Posterior cingulate gyrus (tissue), 11 donors: Measurements from ENCODE around the gene YIPF3.

ENCODE experiments used
- DNase-seq, 10 donors: peaks; one replicate each; pipeline versions ENCODE4 v3.0.0 to v3.0.0-alpha.2; 2020 to 2021; ENCODE audit warnings: mixed read lengths in 3 of 10
- intact Hi-C: fragments of 100-400 bp; cut with DNase I; formaldehyde crosslinking; loops from one replicate; pipeline ENCODE4 v1.15.1; 2023

The YIPF3 gene

DNA sequence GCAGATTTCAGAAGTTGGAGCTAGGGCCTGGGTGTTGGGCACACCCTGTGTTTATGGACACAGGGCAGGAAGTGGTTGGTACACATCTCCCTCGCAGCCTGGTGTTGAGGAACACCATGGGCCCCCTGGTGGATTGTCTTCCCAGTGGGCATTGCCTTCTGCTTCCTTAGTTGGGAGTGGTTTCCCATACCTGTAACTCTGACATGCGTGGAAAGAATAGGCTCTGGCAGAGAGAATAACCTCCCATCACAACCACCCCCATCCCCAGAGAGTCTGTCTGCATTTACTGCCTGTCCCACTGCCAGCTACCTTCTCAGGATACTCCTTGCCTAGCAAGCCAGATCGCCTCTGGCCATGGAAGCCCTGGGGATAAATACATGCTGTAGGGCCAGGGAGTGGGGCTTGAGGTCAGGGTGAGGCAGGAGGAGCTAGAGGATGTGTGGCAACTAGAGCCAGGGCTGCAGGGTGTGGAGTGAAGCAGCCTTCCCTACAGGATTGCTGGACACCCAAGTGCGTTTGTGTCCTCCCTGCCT is 21.3 kb downstream of the YIPF3 start:
- intact Hi-C loops: no loop called here
- peak in 2 of 10 donors; percentile 46 to 74 for DNase-seq

DNA sequence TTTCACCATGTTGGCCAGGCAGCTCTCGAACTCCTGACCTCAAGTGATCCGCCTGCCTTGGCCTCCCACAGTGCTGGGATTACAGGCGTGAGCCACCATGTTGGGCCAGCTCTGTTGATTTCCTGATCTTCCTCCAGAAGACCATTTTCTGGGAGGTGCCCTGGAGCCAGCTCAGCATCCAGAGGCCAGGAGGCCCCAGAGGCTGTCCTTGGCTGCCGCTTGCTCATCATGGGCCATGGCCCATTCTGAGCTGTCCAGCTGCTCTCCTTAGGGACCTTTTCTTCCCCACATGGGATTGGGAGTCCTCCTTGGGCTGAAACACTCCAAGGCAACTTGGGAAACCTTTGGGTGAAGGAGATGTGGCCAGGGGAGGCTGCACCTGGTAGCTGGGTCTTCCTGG is 22.0 kb downstream of the YIPF3 start:
- DNase-seq: peak in 2 of 10 donors; percentile 59 to 60
- intact Hi-C loops: no loop called here

DNA sequence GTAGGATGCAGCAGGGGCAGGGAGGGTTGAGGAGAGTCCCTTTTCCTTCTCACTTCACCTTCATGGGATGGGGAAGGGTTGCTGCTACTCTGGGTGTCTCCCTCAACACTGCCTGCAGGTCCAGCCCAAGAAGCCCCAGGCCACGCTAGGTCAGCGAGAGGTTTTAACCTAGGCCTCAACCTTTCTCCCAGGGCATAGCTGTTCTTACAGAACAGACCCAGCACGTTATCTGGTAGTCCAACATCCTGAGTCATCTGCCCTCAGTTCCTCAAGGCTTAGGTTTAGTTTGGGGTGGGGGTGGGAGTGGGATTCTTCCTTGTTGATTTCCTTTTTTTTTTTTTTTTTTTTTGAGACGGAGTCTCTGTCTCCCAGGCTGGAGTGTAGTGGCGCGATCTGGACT is 22.4 kb downstream of the YIPF3 start:
- DNase-seq: no peak
- intact Hi-C loops: no loop called here

DNA sequence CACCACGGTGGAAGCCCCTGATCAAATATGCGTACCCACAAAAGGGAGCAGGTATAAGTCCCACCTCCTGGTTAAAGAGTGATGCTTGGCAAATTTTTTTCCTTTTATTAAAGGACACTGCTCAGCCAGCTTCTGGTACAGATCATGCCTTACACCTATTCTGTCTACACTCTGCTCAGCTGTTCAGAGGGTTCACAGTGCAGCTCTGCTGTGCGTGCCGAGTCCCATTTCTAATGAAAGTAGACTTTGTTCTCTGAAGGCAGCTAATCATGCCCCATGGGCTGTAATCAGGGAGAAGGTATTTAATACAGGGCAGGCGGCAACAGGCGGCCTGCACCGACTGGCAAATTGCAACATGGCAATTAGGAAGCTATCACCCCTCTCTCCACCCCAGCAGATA is 22.9 kb downstream of the YIPF3 start:
- intact Hi-C loops: no loop called here

DNA sequence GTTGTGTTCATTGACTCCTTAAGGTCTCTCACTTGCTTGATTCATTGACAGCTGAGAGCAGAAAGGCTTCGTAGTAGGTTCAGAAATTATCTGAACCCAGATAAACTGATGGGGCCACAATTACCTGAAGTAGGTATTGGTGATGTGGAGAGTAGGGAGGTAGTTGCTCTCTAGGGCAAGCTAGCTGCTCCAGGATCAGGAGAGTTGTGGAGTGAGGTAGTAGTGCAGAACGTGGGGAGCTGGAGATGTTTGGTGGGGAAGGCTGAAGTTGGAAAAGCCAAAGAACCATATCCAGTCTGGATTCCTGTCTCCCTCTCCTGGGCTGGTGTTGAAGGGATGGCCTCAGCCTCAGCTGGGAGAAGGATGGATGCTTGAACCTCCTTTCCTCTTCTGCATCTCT is 23.5 kb downstream of the YIPF3 start:
- intact Hi-C loops: no loop called here
- DNase-seq: peak in 2 of 10 donors; percentile 18 to 50

More for the DNA sequence above, 22.9 kb downstream of the YIPF3 start:
- DNase-seq: peak in 2 of 10 donors; percentile 19 to 55

DNA sequence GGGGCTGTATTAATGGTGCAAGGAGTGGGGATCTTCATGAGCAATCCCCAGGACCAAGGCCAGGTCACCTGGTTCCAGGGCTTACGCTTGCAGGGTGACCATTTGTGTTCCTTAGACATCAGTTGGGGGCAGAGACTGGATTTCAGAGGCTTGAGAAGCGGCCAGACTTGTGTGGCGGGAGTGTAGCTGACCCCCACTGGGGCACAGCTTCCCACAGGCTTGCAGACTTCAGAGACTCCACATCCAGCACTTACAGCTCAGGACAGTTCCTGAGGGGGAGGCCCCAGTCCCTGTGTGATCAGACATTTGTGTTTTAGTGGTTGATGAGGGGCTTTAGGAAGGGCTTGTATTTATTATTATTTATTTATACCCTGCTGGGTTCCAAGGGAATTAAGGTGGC is 24.1 kb downstream of the YIPF3 start:
- intact Hi-C loops: no loop called here
- DNase-seq: peak in 2 of 10 donors; percentile 53 to 79

DNA sequence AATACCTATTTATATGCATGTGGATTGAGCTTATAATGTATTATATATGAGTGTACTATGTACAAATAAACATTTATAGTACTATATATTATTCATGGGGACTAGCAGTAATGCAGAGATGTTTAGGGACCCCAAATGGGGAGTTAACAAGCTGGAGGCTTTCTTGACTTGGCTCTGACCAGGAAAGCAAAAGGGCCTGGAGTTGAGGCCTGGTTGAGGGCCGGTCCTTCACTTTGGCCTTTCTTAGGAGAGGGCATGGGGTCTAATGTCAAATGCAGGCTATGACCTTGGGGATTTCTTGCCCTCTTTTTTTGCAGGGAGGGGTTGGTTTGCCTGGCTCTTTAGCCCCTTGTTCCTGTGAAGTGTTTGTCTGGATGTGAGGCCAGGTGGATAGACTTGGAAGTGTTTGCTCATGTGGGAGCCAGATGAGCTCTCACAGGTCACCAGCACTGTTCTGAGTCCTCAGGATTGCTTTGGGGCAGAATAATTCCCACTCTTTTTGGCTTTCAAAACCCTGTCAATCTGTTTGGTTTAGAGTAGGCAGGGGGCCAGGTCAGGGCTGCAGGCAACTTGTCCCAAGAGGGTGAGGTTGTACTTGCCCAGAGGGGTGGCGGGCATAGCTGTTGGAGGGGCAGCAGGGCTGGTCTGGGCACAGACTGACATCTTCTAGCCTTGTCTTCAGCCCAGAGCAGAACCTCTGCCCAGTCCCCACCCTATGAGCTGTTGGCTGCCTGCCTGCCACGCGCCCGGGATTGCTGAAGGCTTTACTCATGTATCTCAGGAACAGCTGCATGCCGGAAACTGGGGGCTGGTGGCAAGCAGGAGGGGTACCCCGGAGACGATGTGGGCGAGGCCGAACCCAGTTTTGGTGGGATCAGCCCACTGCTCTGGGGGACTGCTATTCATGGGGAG is 24.7 kb downstream of the YIPF3 start:
- intact Hi-C loops: no loop called here

DNA sequence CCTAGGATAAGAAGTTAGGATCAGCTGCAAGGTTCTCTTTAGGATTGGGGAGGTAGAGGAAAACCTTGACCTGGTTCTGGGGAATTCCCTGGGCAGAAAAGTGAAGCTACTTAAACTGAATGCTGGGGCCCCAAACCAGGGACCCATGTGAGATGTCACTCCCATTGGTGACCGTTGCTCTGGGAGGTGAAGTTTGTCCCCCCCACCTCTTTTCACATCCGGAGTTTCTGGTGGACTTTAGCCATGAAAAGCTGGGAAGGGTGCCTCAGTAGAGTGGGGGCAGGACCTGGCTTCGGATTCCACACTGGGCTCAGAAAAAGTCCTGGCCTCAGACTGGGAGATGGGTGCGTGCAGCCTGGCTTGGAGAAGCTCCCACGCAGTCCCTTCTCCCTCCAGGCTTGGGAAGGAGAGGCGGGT is 26.2 kb downstream of the YIPF3 start:
- intact Hi-C loops: no loop called here
- peak in 1 of 10 donors; percentile 80 for DNase-seq

More for the DNA sequence above, 24.7 kb downstream of the YIPF3 start:
- peak; percentile 81 to 98 (median 94) for DNase-seq

DNA sequence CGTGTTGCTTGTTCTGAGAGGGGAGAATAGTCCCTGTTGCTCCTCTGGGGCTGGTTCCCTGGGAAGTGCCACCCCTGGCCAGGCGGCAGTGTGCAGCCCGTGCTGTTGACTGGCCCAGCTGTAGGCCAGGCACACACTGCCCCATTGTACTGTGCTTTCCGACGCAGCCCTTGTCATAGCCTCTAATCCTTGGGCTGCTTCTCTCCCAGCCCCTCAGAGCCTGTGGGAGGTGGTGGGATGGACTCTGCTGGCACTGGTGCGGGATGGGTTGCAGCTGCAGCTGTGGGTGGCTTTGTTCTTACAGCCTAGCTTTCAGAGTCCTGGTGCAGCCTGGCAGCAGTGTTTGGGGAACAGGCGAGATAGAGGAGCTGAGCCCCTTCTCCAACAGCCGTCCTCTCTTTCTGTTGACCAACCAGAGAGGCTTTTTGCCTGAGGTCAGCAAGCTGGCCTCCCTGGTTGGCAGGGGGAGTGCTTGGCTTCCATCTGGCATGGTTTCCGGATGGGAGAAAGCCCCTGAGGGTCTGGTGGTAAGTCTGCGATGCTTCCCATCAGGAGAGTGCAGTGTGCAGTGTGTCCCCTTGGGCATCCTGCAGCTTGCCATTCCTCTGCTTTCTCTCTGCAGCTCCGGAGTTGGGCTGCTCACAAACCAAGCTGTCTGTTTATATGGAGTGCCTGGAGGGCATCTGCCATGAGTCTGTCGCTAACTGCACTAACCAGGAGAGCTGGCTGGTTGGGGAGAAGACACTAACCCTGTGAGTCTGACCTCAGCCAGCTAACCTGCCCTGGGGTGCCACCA is 27.3 kb downstream of the YIPF3 start:
- intact Hi-C loops: no loop called here
- DNase-seq: peak; percentile 87 to 99 (median 90)

DNA sequence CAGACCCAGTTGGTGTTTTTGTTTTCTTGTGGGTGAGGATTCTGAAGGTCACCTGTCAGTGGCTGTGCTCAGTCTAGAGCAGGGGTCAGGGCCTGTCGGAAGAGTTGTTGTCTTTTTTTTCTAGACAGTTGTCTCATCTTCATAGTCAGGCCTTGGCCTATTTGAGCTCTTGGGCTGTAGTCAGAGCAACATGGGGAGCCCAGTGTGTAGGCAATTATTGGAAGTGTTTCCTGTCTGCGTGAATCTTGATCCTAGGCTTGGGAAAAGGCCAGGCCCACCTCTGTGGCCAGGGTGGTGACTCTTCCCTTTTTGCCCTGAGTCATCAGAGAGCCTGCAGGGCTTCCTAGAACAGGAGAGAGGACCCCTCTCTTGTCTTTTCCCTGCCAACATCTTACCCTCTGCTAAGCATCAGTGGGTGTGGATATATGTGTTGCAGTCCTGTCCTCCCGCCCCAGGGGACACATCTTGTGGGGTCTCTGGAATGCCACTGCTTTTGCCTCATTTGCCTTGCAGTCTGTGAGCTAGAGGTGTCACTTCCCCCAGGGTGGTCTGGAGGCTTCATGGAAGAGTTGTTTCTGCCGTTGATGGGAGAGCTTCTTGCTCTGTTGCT is 28.0 kb downstream of the YIPF3 start:
- peak in 1 of 10 donors; percentile 80 for DNase-seq
- intact Hi-C loops: no loop called here

DNA sequence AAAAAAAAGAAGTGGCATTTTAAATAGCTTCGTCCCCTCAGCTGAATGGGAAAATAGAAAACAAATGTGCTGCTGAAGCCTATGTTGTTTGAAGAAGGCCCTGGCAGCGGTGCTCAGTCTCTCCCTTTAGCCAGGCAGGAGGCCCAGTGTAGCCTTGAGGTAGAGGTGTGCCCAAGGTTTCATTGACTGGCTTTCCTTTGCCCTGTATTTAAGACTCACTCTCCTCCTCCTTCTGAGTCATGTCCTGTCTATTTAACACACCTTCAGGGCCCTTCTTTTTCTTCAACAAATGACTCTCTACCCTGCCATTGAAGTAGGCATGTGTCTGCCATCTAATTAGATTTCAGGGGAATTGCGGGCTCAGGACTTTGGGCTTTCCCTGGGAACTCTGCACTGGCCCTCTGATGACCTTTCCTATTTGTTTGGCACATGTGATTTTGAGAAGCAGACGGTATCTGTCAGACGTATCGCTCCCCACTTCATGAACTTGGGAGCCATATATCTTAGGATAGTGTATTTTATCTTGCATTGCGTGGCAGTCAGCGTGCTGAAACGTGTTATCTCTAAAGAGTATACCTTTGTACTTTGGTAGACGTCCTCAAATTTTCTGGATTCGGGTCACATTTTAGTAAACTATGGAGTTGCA is 35.0 kb downstream of the YIPF3 start:
- no peak for DNase-seq
- intact Hi-C loops: no loop called here

DNA sequence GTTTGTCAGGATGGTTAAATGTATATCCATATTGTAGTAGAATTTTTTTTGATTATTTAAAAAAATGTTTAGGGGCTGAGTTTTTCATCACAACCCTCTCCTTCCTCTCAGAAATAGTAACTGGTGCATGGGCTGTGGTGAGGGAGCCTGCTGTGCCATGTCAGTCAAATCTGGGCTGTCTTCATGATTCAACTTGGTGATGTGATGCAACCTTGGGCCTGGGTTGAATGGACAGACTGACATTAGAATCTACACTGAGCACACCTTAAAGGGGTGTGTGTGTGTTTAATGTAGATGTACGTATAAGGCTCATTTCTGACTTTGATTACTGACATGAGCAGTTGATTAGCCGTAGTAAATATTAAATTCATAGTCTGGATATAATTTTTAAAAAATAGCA is 35.7 kb downstream of the YIPF3 start:
- no peak for DNase-seq
- intact Hi-C loops: no loop called here

DNA sequence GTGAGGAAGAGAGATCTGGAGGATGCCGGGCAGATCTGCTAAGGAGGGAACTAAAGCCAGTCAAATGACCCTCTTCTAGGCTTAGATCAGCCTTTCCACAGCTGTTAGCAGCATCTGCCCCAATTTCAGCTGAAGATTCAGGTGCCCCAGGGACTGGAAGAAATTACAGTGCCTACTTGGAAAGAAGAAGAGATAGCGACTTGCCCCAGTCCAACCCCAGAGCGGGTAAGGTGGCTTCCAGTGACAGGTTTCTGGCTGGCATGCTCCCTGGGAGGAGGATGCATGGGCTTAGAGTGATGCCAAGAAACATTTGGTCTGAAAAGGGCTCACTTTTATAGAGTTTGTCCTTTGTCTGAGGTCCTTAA is 38.7 kb downstream of the YIPF3 start:
- intact Hi-C loops: no loop called here
- DNase-seq: no peak

DNA sequence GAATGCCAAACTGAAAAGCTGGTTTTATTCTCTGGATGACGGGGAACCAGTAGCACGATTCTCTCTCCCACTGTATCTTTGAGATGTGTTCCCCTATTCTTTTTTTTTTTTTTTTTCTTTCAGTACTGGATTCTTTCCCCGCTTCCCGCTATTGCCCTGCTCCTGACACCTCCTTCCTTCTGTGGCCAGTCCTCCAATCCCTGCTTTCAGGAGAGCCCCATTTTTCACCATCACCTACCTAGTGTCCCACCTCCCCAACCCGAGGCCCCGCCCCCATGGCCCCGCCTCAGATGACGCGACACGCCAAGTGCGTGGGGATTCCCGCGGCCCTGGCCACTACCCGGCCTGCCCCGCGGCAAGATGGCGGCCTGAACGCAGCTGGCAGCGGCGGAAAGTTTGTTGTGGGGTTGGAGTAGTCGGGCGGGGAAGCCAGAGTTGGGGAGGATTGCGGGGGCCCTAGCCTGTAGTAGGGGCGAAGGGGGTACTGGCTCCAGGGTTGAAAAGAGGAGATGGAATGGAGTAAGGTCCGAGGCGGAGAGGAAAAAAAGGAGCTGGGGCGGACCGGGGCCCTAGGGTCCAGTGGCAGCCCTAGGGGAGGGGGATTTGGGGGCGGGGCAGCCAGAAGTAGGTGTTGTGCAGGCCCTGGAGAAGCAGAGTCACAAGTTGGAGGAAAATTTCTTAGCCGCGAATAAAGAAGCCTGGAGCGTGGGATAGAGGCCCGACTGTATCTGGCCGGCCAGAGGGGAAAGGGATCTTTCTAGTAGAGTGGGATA is 39.3 kb downstream of the YIPF3 start, which contains the start of gene TJAP1:
TJAP1 (plus strand) TSS at position 336 of the 773 bp plus-strand sequence. CDS start 21,432 bp downstream, outside the sequence.
- intact Hi-C loops: loop anchor here (1.0 kb wide), 1 partner anchor 35 kb away; no protein-coding TSS in a partner anchor
- DNase-seq: peak; percentile 91 to 99 (median 95)

DNA sequence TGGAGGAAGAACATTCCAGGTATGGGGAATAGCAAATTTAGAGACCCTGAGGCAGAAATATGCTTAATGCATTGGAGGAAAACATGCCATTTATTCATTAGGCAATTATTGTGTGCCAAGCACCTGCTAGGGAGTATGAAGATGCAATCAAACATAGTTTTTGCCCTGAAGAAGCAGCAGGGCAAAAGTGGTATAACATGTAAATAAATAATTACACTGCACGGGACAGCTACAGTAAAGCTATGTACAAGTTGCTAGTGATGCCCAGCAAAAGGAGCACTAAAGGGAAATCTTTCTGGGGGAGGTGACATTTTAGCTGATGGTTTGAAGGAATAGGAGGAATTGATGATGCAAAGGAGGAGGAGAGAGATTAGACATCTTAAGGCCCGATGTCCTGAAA is 40.0 kb downstream of the YIPF3 start:
- DNase-seq: no peak
- intact Hi-C loops: loop anchor here (1.0 kb wide), 1 partner anchor 36 kb away; no protein-coding TSS in a partner anchor

DNA sequence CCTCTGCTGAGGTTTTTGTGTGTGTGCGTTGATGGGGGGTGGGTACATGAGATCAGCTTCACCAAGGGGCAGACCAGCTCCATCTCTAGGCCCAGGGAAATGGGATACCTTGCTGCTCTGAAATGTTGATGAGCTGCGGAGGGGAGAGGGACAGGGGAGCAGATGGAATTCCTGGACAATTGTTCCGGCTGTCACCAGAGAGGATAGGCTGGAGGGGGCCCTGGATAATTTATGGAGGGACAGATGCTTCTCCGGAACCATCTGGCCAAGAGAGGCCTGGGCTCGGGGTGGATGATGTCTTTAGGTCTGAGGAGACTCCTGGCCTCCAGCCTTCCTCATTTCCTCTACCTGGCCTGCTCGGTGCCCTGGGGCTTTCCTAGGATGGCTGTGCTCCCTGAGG is 41.2 kb downstream of the YIPF3 start:
- DNase-seq: no peak
- intact Hi-C loops: no loop called here

DNA sequence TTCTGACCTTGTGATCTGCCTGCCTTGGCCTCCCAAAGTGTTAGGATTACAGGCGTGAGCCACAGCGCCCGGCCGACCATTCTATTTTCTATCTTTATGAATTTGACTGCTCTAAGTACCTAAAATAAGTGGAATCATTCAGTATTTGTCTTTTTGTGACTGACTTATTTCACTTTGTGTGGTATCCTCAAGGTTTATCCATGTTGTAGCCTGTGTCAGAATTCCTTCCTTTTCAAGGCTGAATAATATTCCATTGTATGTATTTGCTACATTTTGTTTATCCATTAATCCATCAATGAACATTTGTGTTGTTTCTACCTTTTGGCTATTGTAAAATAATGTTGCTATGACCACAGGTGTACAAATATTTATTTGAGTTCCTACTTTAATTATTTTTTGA is 44.2 kb downstream of the YIPF3 start:
- intact Hi-C loops: no loop called here
- no peak for DNase-seq

DNA sequence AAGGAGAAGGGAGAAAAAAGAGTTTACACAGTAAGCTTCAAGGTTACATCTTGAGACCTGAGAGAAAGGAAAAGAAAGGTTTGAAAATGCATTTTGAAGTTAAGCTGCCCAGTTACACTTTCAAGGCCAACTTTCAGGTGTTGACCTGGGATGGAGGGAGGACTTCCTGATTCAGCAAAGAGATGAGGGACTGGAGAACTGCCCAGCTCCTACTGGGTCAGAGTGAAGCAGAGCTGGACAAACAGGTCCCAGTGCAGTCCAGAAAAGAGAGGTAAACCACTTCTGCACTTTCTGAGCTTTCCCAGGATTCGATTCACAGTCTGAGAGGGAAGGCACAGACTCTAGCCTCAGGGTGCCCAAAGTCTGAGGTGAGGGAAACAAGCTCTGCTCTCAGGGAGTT is 45.3 kb downstream of the YIPF3 start:
- intact Hi-C loops: no loop called here

DNA sequence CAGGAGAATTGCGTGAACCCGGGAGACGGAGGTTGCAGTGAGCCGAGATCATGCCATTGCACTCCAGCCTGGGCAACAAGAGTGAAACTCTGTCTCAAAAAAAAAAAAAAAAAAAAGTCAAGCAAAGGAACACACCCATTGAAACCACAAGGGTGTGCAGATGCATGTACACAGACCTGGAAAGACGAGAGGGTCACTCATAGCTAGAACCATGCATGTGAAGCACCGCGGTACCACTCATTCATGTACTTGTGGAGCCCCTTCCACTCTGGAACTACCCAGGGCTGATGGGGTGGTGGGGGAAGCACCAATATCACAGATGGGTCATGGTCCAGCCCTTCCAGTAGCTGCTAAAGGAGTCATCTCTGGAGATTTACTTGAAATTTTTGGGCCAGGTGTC is 46.8 kb downstream of the YIPF3 start:
- DNase-seq: no peak
- intact Hi-C loops: no loop called here

More for the DNA sequence above, 45.3 kb downstream of the YIPF3 start:
- no peak for DNase-seq
